Activated T-cell treated with anti-CD3 and anti-CD28 coated beads for 24 hours (primary cell): ENCODE results near the gene PUSL1.

Source experiments
- DNase-seq: peaks from one replicate; pipeline ENCODE4 v3.0.0-alpha.2; 2020; ENCODE audit warnings: low read depth

Gene PUSL1

GRCh38 chr1:1295154-1295923 is 13.1 kb upstream of the PUSL1 start:
- no peak for DNase-seq

GRCh38 chr1:1296070-1297061 is 12.0 kb upstream of the PUSL1 start:
- DNase-seq, result no peak

- DNase-seq, result no peak
These were observed 10.5 kb upstream of the PUSL1 start for GRCh38 chr1:1297802-1298424.

- no peak for DNase-seq
These were observed 9.3 kb upstream of the PUSL1 start for GRCh38 chr1:1298861-1299685.

GRCh38 chr1:1299686-1300351 is 8.6 kb upstream of the PUSL1 start:
- no peak for DNase-seq

GRCh38 chr1:1300352-1300739 is 8.1 kb upstream of the PUSL1 start:
- DNase-seq, result no peak

- no peak for DNase-seq
These were observed 6.4 kb upstream of the PUSL1 start for GRCh38 chr1:1302006-1302430.

GRCh38 chr1:1302951-1303509 is 5.4 kb upstream of the PUSL1 start:
- no peak for DNase-seq

GRCh38 chr1:1303736-1304135 is 4.7 kb upstream of the PUSL1 start:
- DNase-seq, result no peak

- DNase-seq, result no peak
These were observed 3.8 kb upstream of the PUSL1 start for GRCh38 chr1:1304331-1305299.

GRCh38 chr1:1305300-1306069 is 2.9 kb upstream of the PUSL1 start:
- DNase-seq, result peak; percentile 56

- no peak for DNase-seq
These were observed 2.2 kb upstream of the PUSL1 start for GRCh38 chr1:1306070-1306660.

- no peak for DNase-seq
These were observed 1.6 kb upstream of the PUSL1 start for GRCh38 chr1:1306661-1307260.

GRCh38 chr1:1307261-1307922 is 1.0 kb upstream of the PUSL1 start:
- no peak for DNase-seq

- DNase-seq, result no peak
These were observed 406 bp downstream of the PUSL1 start for GRCh38 chr1:1308756-1309250.

GRCh38 chr1:1309251-1310108 is 1.1 kb downstream of the PUSL1 start:
- no peak for DNase-seq

GRCh38 chr1:1310109-1310385 is 1.6 kb downstream of the PUSL1 start:
- DNase-seq, result no peak
